Heart left ventricle (tissue), 13 donors: Measurements from ENCODE around the gene TXLNA.

Source experiments
- POLR2A ChIP-seq, 2 donors: fragments of 450-650 bp; IDR thresholded peaks; one replicate each; pipeline ENCODE4 v1.6.1; 2017; ENCODE audit warnings: antibody characterized with exemption in 2 of 2, mild to moderate bottlenecking in 2 of 2, moderate library complexity in 2 of 2
- TF ChIP-seq, protein P1 (sequence below), 12 donors: fragments of 200-600 bp; sonication (generic) in 4 of 12; IDR thresholded peaks; one replicate each; pipeline versions ENCODE4 v1.5.0 to v1.8.0; 2018 to 2022; ENCODE audit warnings: antibody characterized with exemption in 12 of 12, mild to moderate bottlenecking in 5 of 12
- donor health status: ischemic (EF 13 %, LVEDD 7.1; RV severe dilation, severe dysfunction).
- donor health status: DM: no; HTN: yes; CAD: no.
- donor health status: DM: no; HTN: no; CAD: no.
- donor health status: ischemic (EF 25% LVEDD 6.9; RV normal size, moderate dysfunction).
- donor health status: ischemic (EF 25% LVEDD 5.7; RV mildly dilated, moderate dysfunction).
- donor health status: ischemic (EF 35%, LVEDD 5.7; RV mildly dilated, moderate dysfunction).
- donor health status: nonischemic (EF 11% LVEDD 7.7; RV severe dilation, severe dysfunction).
- donor health status: DM: yes; HTN: yes; CAD: no.
- donor health status: PGD.
- donor health status: ischemic (EF 29% LVEDD 5.4; RV normal size, mild dysfunction).
- donor health status: nonischemic (EF 23%, LVEDD 6.1; RV moderate dilation, normal function).

DNA sequence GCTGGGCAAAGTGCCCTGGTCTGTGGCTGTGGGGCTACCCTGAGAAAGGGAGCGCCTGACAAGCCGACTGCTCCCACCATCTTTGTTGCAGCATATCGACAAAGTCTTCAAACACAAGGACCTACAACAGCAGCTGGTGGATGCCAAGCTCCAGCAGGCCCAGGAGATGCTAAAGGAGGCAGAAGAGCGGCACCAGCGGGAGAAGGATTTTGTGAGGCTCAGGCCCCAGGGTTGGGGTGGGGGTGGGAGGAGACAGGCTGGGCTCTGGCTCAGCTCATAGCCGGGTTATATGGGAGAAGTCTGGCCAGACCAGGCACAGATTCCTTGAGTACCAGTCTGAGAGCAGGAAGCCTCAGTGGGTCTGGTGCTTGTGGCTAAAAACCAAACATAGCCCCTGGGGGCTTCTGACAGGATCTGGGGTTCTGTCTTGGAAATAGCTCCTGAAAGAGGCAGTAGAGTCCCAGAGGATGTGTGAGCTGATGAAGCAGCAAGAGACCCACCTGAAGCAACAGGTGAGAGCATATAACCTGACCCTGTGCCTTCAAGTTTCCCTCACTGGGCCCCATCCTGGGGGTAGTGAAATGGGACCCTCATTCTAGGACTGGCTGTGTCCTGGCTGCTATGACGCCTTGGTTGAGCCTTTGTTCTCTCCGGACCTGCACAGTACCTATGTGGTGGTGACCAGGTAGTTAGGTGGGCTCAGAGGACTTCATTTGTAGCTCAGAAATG is 12.9 kb downstream of the TXLNA start:
- TF ChIP-seq, protein P1, sequence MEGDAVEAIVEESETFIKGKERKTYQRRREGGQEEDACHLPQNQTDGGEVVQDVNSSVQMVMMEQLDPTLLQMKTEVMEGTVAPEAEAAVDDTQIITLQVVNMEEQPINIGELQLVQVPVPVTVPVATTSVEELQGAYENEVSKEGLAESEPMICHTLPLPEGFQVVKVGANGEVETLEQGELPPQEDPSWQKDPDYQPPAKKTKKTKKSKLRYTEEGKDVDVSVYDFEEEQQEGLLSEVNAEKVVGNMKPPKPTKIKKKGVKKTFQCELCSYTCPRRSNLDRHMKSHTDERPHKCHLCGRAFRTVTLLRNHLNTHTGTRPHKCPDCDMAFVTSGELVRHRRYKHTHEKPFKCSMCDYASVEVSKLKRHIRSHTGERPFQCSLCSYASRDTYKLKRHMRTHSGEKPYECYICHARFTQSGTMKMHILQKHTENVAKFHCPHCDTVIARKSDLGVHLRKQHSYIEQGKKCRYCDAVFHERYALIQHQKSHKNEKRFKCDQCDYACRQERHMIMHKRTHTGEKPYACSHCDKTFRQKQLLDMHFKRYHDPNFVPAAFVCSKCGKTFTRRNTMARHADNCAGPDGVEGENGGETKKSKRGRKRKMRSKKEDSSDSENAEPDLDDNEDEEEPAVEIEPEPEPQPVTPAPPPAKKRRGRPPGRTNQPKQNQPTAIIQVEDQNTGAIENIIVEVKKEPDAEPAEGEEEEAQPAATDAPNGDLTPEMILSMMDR (IDR thresholded peaks at IDR 0.05), result no peak
- TF ChIP-seq POLR2A (IDR thresholded peaks at IDR 0.05), result no peak
